Naive thymus-derived CD4-positive, alpha-beta T cell (primary cell): Measurements from ENCODE around the gene B3GNT3. TPM values are rescaled to one million over a fixed set of nuclear protein-coding genes. Genes with fewer than 3 reads are reported as not detected.

Experiments
- ATAC-seq: fragments of 150-1000 bp; cut with Tn5 transposase; 2 replicates; pipeline ENCODE4 v1.10.0; 2021; ENCODE audit warnings: mild to moderate bottlenecking, moderate library complexity
- CTCF ChIA-PET: fragments of 350-600 bp; sonication (Branson Sonifier 250); formaldehyde crosslinking; loops from one replicate; lab custom pipeline; 2021; ENCODE audit warnings: antibody characterized with exemption; lab: Charles Lee
- POLR2A ChIA-PET: fragments of 350-600 bp; sonication (Branson Sonifier 250); formaldehyde crosslinking; loops from one replicate; lab custom pipeline; 2021; ENCODE audit warnings: antibody characterized with exemption, inconsistent platforms; lab: Charles Lee
- DNase-seq, 9 donors: peaks; one replicate each; pipeline versions ENCODE4 v3.0.0 to v3.0.0-alpha.2; 2020 to 2022; ENCODE audit warnings: mixed read lengths in 1 of 9
- H3K27ac ChIP-seq: one replicate; pipeline ENCODE4 v1.7.0; 2013; ENCODE audit warnings: mild to moderate bottlenecking, low read depth, low read length, moderate library complexity
- H3K27me3 ChIP-seq, 2 donors: one replicate each; pipeline ENCODE4 v1.7.0; 2013; ENCODE audit warnings: low read length in 2 of 2, mild to moderate bottlenecking in 2 of 2, moderate library complexity in 2 of 2; ENCODE audit not compliant: control insufficient read depth in 2 of 2, insufficient read depth in 2 of 2
- H3K36me3 ChIP-seq, 3 experiments: 1 replicate in 2 of 3; 2 replicates in 1 of 3; pipeline ENCODE4 v1.7.0; 2013; ENCODE audit warnings: low read length in 3 of 3, mild to moderate bottlenecking in 3 of 3, moderate library complexity in 1 of 3; ENCODE audit not compliant: insufficient read depth in 3 of 3, control insufficient read depth in 2 of 3
- H3K4me1 ChIP-seq, 2 donors: one replicate each; pipeline ENCODE4 v1.7.0; 2013; ENCODE audit warnings: low read length in 2 of 2, mild to moderate bottlenecking in 2 of 2, moderate library complexity in 1 of 2; ENCODE audit not compliant: control insufficient read depth in 2 of 2, insufficient read depth in 2 of 2
- H3K4me3 ChIP-seq: 2 replicates; pipeline ENCODE4 v1.7.0; 2013; ENCODE audit warnings: mild to moderate bottlenecking, low read length
- H3K9me3 ChIP-seq, 3 experiments: 1 replicate in 2 of 3; 2 replicates in 1 of 3; pipeline ENCODE4 v1.7.0; 2013; ENCODE audit warnings: low read length in 3 of 3; ENCODE audit not compliant: control insufficient read depth in 2 of 3
- H3K27ac Mint-ChIP-seq, 9 donors: one replicate each; pipeline ENCODE4 v1.8.0; 2020 to 2022; ENCODE audit warnings: mixed read lengths in 9 of 9, mild to moderate bottlenecking in 8 of 9, moderate library complexity in 5 of 9, inconsistent platforms in 2 of 9
- H3K27me3 Mint-ChIP-seq, 5 donors: one replicate each; pipeline ENCODE4 v1.8.0; 2021 to 2022; ENCODE audit warnings: mixed read lengths in 5 of 5, mild to moderate bottlenecking in 1 of 5
- H3K36me3 Mint-ChIP-seq, 5 donors: one replicate each; pipeline ENCODE4 v1.8.0; 2020 to 2022; ENCODE audit warnings: mixed read lengths in 5 of 5, mild to moderate bottlenecking in 3 of 5, inconsistent platforms in 1 of 5
- H3K4me1 Mint-ChIP-seq, 7 donors: one replicate each; pipeline ENCODE4 v1.8.0; 2020 to 2022; ENCODE audit warnings: mixed read lengths in 7 of 7, mild to moderate bottlenecking in 3 of 7, inconsistent platforms in 1 of 7
- H3K4me3 Mint-ChIP-seq, 10 donors: one replicate each; pipeline ENCODE4 v1.8.0; 2020 to 2022; ENCODE audit warnings: mild to moderate bottlenecking in 10 of 10, mixed read lengths in 10 of 10, moderate library complexity in 6 of 10, inconsistent platforms in 2 of 10
- H3K9me3 Mint-ChIP-seq, 11 donors: one replicate each; pipeline ENCODE4 v1.8.0; 2020 to 2022; ENCODE audit warnings: mixed read lengths in 11 of 11, mild to moderate bottlenecking in 4 of 11, inconsistent platforms in 1 of 11, moderate library complexity in 1 of 11
- intact Hi-C, 2 donors: fragments of 100-400 bp; cut with micrococcal nuclease; formaldehyde crosslinking; loops; one replicate each; pipeline ENCODE4 v1.15.1; 2023
- polyA plus RNA-seq, 2 donors: library from polyadenylated mRNA; unstranded; fragments of 300-500 nt; fragmentation: Illumina TruSeq; gene quantifications; one replicate each; pipeline ENCODE4 v1.2.3, GENCODE V29; 2021
- total RNA-seq, 6 experiments: library from RNA in 5 of 6; stranded (reverse) in 5 of 6; gene quantifications; 1 replicate in 5 of 6; 2 replicates in 1 of 6; pipeline ENCODE4 v1.2.3 and lab custom pipeline; 2021 to 2026

Gene B3GNT3
- total and polyA plus RNA-seq, 7 experiments from 2014 or later = 0.43 to 1.0 (median 0.74) TPM; not detected in 3

DNA sequence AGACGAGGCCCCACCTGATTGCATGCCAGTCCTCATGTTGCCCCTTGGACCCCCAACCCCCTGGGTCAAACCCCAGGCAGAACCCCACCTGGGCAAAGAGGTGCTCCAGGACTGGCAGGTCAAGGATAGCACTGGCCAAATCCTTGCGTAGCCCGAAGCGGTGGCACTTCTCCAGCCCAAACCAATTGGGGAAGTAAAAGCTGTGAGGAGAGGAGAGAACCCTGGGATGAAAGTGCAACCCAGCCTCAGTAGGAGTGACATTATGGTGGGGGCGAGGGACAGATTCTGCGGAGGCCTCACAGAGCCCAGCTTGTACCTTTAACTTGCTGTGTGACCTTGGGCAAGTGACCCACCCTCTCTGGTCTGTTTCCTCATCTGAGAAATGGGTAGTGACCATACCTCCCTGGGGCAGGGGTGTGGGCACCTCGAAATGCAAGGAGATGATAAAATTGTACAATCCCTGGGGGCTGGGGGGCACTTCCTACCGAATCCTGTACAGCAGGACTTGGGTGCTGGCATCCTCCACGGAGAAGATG lies 48.4 kb downstream of the B3GNT3 start:
- Histone ChIP-seq H3K27me3 (no peaks in the 10 kb centered on the region), H3K9me3 (no peaks in the 10 kb centered on the region), H3K4me1 (peaks cover 40 to 42% of the 10 kb centered on the region in 2 donors), H3K27ac (peak overlapping the region; percentile 95), H3K4me3 (no peak overlapping the region), H3K36me3 (peaks cover 32 to 60% (median 39%) of the 10 kb centered on the region in 3 experiments)
- H3K4me3 Mint-ChIP-seq = peak overlapping the region in 9 of 10 donors; percentile 4 to 94 (median 87)
- no peak for ATAC-seq
- H3K27ac Mint-ChIP-seq = peak overlapping the region in 8 of 9 donors; percentile 56 to 100 (median 96)
- DNase-seq = no peak
- intact Hi-C loops = no loop called here
- POLR2A ChIA-PET = interaction anchor here (0.6 to 2.1 kb wide), 4 partner anchors 9 to 47 kb away, joined by 3 to 5 read pairs (median 3); partner anchors contain the start of gene RPL18A
- H3K27me3 Mint-ChIP-seq = peaks cover 0 to 2% (median 0%) of the 10 kb centered on the region in 5 donors
- CTCF ChIA-PET = interaction anchor here (0.5 kb wide), 1 partner anchor 89 kb away, joined by 3 read pairs; no protein-coding TSS in a partner anchor
- no peaks in the 10 kb centered on the region for H3K9me3 Mint-ChIP-seq
- H3K4me1 Mint-ChIP-seq = peaks cover 21 to 61% (median 38%) of the 10 kb centered on the region in 7 donors
- peaks cover 0 to 47% (median 11%) of the 10 kb centered on the region in 5 donors for H3K36me3 Mint-ChIP-seq

DNA sequence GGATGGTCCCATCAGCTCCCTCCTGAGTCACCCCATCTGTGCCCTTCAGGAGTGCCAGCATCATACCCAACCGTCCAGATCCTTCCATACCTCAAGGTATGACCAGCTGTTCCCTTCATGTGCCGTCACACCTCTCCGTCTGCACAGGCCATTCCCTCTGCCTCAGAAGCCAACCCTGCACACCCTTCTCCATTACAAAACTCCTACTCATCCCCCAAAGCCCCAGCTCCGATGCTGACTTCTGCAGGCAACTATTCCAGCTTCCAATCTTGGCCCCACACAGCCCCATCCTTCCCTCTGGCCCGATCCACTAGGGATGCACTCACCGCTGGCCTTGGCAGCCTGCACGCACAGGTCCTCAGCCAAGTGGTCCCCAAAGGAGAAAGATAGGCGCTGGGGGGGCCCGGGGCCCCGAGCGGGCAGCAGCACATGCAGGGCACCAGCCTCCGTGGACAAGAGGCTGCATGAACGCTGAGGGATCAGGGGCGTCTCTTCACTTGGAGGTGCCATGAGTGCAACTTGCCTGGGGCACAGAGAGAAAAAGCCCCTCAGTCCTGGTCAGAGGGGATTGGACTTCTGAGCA lies 49.1 kb downstream of the B3GNT3 start:
- intact Hi-C loops = no loop called here
- H3K27ac Mint-ChIP-seq = peak overlapping the region; percentile 56 to 100 (median 96)
- H3K36me3 Mint-ChIP-seq = peaks cover 0 to 47% (median 9%) of the 10 kb centered on the region in 5 donors
- Histone ChIP-seq H3K4me3 (no peak overlapping the region), H3K27me3 (no peaks in the 10 kb centered on the region), H3K27ac (peak overlapping the region; percentile 95), H3K4me1 (peaks cover 42 to 46% of the 10 kb centered on the region in 2 donors), H3K36me3 (peaks cover 28 to 54% (median 35%) of the 10 kb centered on the region in 3 experiments), H3K9me3 (no peaks in the 10 kb centered on the region)
- peaks cover 27 to 64% (median 44%) of the 10 kb centered on the region in 7 donors for H3K4me1 Mint-ChIP-seq
- CTCF ChIA-PET = interaction anchor here (0.7 kb wide), 1 partner anchor 74 kb away, joined by 3 read pairs; no protein-coding TSS in a partner anchor
- DNase-seq (no peak), ATAC-seq (no peak)
- POLR2A ChIA-PET = interaction anchor here (0.9 to 2.1 kb wide), 4 partner anchors 15 to 48 kb away, joined by 3 to 5 read pairs (median 4); partner anchors contain the start of gene RPL18A
- H3K27me3 Mint-ChIP-seq = peaks cover 0 to 2% (median 0%) of the 10 kb centered on the region in 5 donors
- peak overlapping the region; percentile 46 to 97 (median 92) for H3K4me3 Mint-ChIP-seq
- no peaks in the 10 kb centered on the region for H3K9me3 Mint-ChIP-seq

DNA sequence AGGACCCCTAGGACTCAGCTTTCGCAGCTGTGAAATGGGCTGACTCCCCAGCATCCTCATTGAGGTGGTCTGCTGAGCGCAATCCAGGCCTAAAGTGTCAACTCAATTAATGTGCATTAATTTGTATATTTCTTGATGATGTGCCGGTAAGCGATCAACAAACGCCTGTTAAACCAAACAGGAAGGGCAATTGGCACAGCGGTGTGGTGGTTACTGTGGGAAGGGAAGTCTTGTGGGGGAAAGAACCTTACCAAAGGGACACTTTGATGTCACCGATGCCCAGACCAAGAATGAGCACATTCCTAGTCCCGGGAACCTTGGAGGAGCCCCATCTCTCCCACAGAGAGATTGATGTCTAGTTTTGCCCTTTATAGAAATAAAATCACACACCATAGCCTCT lies 51.2 kb downstream of the B3GNT3 start:
- Mint-ChIP-seq H3K27me3 (peaks cover 0 to 2% (median 0%) of the 10 kb centered on the region in 5 donors), H3K4me1 (peaks cover 39 to 71% (median 58%) of the 10 kb centered on the region in 7 donors), H3K36me3 (peaks cover 0 to 39% (median under 1%) of the 10 kb centered on the region in 5 donors), H3K9me3 (peaks cover 0 to under 1% (median 0%) of the 10 kb centered on the region in 11 donors), H3K27ac (peak overlapping the region; percentile 92 to 100 (median 97)), H3K4me3 (peak overlapping the region; percentile 87 to 97 (median 93))
- ATAC-seq = peak; percentile 19
- CTCF ChIA-PET = interaction anchor here (1.4 to 1.6 kb wide), 2 partner anchors 10 to 12 kb away, joined by 3 to 7 read pairs; no protein-coding TSS in a partner anchor
- H3K36me3 ChIP-seq = peaks cover 12 to 33% (median 22%) of the 10 kb centered on the region in 3 experiments
- intact Hi-C loops = loop anchor here in 1 of 2 donors (2.0 to 5.0 kb wide), 3 partner anchors 13 to 334 kb away; partner anchors contain the start of gene PGLS
- H3K27ac ChIP-seq = peak overlapping the region; percentile 95
- DNase-seq = peak in 5 of 9 donors; percentile 25 to 43 (median 38)
- H3K9me3 ChIP-seq = no peaks in the 10 kb centered on the region
- H3K4me1 ChIP-seq = peaks cover 50 to 64% of the 10 kb centered on the region in 2 donors
- no peaks in the 10 kb centered on the region for H3K27me3 ChIP-seq
- H3K4me3 ChIP-seq = peak overlapping the region; percentile 86
- POLR2A ChIA-PET = interaction anchor here (0.7 to 1.9 kb wide), 6 partner anchors 9 to 54 kb away, joined by 3 to 5 read pairs (median 3); partner anchors contain the start of gene RPL18A

DNA sequence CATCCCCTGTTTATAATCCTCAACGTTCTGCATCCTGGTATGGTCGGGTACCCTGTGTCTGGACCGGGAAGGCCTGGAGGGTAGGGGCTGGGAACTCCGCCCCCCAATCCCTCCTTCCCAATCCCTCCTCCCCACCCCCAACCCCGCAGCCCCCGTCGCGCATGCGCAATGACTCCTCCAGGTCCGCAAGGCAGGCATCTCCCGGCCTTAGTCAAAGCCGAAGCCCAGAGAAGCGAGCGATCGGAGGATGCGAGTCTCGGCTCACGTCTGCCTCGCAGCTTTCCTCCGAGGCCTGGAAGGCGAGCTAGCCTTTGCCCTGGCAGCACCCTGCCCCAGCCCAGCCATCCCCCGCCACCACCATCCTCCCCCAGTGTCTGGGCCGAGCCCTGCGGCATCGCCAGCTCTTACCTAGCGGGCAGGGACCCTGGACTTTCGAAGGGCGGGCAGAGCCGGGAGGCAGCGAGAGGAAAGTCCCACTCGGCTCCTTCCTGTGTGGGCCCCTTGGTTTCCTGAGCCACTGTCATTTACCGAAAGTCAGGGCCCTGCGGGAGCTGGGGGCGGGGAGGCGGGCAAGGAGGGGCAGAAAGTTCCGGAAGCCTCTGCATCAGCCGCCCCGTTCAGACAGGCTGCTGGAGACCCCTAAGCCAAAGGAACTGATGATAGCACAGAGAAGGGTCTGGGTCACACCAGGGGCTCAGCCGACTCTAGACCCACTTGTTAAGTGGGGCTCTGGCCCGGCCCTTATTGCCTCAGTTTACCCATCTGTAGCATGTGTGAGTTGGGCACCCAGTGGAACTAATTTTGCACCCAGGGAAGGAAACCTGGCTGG lies 52.8 kb downstream of the B3GNT3 start, which contains the start of gene JAK3:
Gene JAK3, minus strand, starts transcription at position 445 of the 829 bp plus-strand sequence. CDS start 3,565 bp downstream, outside the sequence.
- Histone ChIP-seq H3K27me3 (no peaks in the 10 kb centered on the region), H3K36me3 (peaks cover 10 to 17% (median 12%) of the 10 kb centered on the region in 3 experiments), H3K4me3 (peak within 1 kb of the TSS; percentile 86), H3K4me1 (peaks cover 55 to 70% of the 10 kb centered on the region in 2 donors), H3K27ac (peak within 1 kb of the TSS; percentile 95), H3K9me3 (no peaks in the 10 kb centered on the region)
- ChIA-PET CTCF (interaction anchor here (0.6 to 4.0 kb wide), 6 partner anchors 11 to 442 kb away, joined by 3 to 23 read pairs (median 3); partner anchors contain the start of genes BST2 and RPL18A), POLR2A (interaction anchor here (0.5 to 1.6 kb wide), 16 partner anchors 8 to 343 kb away, joined by 3 to 8 read pairs (median 4); partner anchors contain the start of genes CCDC124, FCHO1, MAP1S and RPL18A)
- H3K4me1 Mint-ChIP-seq = peaks cover 45 to 77% (median 65%) of the 10 kb centered on the region in 7 donors
- DNase-seq (peak; percentile 66 to 91 (median 88)), ATAC-seq (peak; percentile 89)
- intact Hi-C loops = loop anchor here (1.0 to 5.0 kb wide), 8 partner anchors 12 to 335 kb away; partner anchors contain the start of genes MAP1S (in 1 of the 2), PGLS (in 1 of the 2) and RPL18A (in 1 of the 2)
- H3K27me3 Mint-ChIP-seq = peaks cover 0 to 2% (median 0%) of the 10 kb centered on the region in 5 donors
- peak within 1 kb of the TSS; percentile 87 to 97 (median 93) for H3K4me3 Mint-ChIP-seq
- peaks cover 0 to 38% (median 0%) of the 10 kb centered on the region in 5 donors for H3K36me3 Mint-ChIP-seq
- peaks cover 0 to 5% (median 0%) of the 10 kb centered on the region in 11 donors for H3K9me3 Mint-ChIP-seq
- peak within 1 kb of the TSS; percentile 92 to 100 (median 97) for H3K27ac Mint-ChIP-seq

GRCh38 chr19:17848595-17849292 lies 53.8 kb downstream of the B3GNT3 start:
- POLR2A ChIA-PET = interaction anchor here (0.7 to 5.0 kb wide), 8 partner anchors 11 to 290 kb away, joined by 3 to 41 read pairs (median 3); partner anchors contain the start of genes FCHO1 and RPL18A
- H3K36me3 ChIP-seq = peaks cover 4 to 7% (median 4%) of the 10 kb centered on the region in 3 experiments
- intact Hi-C loops = loop anchor here (1.0 to 5.0 kb wide), 5 partner anchors 11 to 336 kb away; partner anchors contain the start of genes MAP1S (in 1 of the 2), PGLS (in 1 of the 2) and RPL18A (in 1 of the 2)

More at GRCh38 chr19:17848595-17849292, 53.8 kb downstream of the B3GNT3 start:
- H3K27ac ChIP-seq = peak overlapping the region; percentile 95
- H3K4me1 Mint-ChIP-seq = peaks cover 43 to 71% (median 58%) of the 10 kb centered on the region in 7 donors
- DNase-seq = no peak
- peak overlapping the region; percentile 92 to 100 (median 97) for H3K27ac Mint-ChIP-seq
- ATAC-seq = no peak
- H3K27me3 ChIP-seq = no peaks in the 10 kb centered on the region
- H3K4me3 ChIP-seq = no peak overlapping the region
- H3K4me3 Mint-ChIP-seq = peak overlapping the region; percentile 87 to 97 (median 93)
- H3K9me3 Mint-ChIP-seq = peaks cover 0 to 5% (median 0%) of the 10 kb centered on the region in 11 donors
- peaks cover 48 to 62% of the 10 kb centered on the region in 2 donors for H3K4me1 ChIP-seq
- no peaks in the 10 kb centered on the region for H3K9me3 ChIP-seq
- CTCF ChIA-PET = interaction anchor here (1.0 to 4.0 kb wide), 3 partner anchors 10 to 145 kb away, joined by 3 to 23 read pairs (median 5); partner anchors contain the start of genes CCDC124 and RPL18A
- peaks cover 0 to 2% (median 0%) of the 10 kb centered on the region in 5 donors for H3K27me3 Mint-ChIP-seq
- H3K36me3 Mint-ChIP-seq = peaks cover 0 to 32% (median 0%) of the 10 kb centered on the region in 5 donors
